MCF 10A (cell line): ENCODE data around the gene RABL6. TPM values are rescaled to one million over a fixed set of nuclear protein-coding genes. Genes with fewer than 3 reads are reported as not detected.
A peak's percentile ranks its signal among the peaks of the same experiment; 100 is the strongest.
"Not testable (repeated sequence)": the region's sequence is repeated elsewhere in the genome, so short reads cannot be mapped to it uniquely, and the experiment has no call there.

Experiments used
- BruUV-seq: library from RNA; stranded (reverse); fragments of 400-500 nt; replicated peaks from 2 replicates; lab custom pipeline; 2021; lab: Mats Ljungman, UMichigan
- CTCF ChIA-PET: fragments of 300-600 bp; sonication (Branson Sonifier 250); formaldehyde crosslinking; extraction: SDS; loops from one replicate; lab custom pipeline; 2021; ENCODE audit warnings: antibody characterized with exemption, inconsistent platforms; lab: Yijun Ruan, JAX
- POLR2A ChIA-PET: fragments of 300-600, 350-650 bp; sonication (Branson Sonifier 250); formaldehyde crosslinking; extraction: SDS; loops from one replicate; lab custom pipeline; 2020; ENCODE audit warnings: antibody characterized with exemption, inconsistent platforms; lab: Yijun Ruan, JAX
- DNase-seq: peaks from one replicate; pipeline ENCODE4 v3.0.0-alpha.2; 2018; ENCODE audit not compliant: unreplicated experiment
- H3K27ac Mint-ChIP-seq: one replicate; pipeline ENCODE4 v1.8.0; 2022; ENCODE audit warnings: mild to moderate bottlenecking, low read depth, mixed read lengths; ENCODE audit not compliant: unreplicated experiment
- H3K27me3 Mint-ChIP-seq: one replicate; pipeline ENCODE4 v1.8.0; 2022; ENCODE audit warnings: mixed read lengths; ENCODE audit not compliant: insufficient read depth, unreplicated experiment
- H3K36me3 Mint-ChIP-seq: one replicate; pipeline ENCODE4 v1.8.0; 2022; ENCODE audit warnings: mild to moderate bottlenecking, moderate library complexity, mixed read lengths; ENCODE audit not compliant: insufficient read depth, unreplicated experiment
- H3K4me1 Mint-ChIP-seq: one replicate; pipeline ENCODE4 v1.8.0; 2022; ENCODE audit warnings: mixed read lengths; ENCODE audit not compliant: insufficient read depth, unreplicated experiment
- H3K4me3 Mint-ChIP-seq: one replicate; pipeline ENCODE4 v1.8.0; 2022; ENCODE audit warnings: mild to moderate bottlenecking, moderate library complexity, mixed read lengths; ENCODE audit not compliant: unreplicated experiment
- H3K9me3 Mint-ChIP-seq: one replicate; pipeline ENCODE4 v1.8.0; 2022; ENCODE audit warnings: mixed read lengths; ENCODE audit not compliant: unreplicated experiment
- intact Hi-C: fragments of 100-400 bp; cut with micrococcal nuclease; formaldehyde crosslinking; loops from 2 replicates; pipeline ENCODE4 v1.14.1; 2022
- total RNA-seq: library from RNA; stranded (reverse); gene quantifications from 2 replicates; pipeline ENCODE4 v1.2.3, GENCODE V29; 2022
- TF ChIP-seq, protein P1 (sequence below): fragments of 200-600 bp; IDR thresholded peaks from one replicate; pipeline ENCODE4 v1.8.0; 2022; ENCODE audit warnings: antibody characterized with exemption, mild to moderate bottlenecking; ENCODE audit not compliant: unreplicated experiment

Gene RABL6
- total RNA-seq, 1 experiment from 2014 or later = 77.8 TPM

DNA sequence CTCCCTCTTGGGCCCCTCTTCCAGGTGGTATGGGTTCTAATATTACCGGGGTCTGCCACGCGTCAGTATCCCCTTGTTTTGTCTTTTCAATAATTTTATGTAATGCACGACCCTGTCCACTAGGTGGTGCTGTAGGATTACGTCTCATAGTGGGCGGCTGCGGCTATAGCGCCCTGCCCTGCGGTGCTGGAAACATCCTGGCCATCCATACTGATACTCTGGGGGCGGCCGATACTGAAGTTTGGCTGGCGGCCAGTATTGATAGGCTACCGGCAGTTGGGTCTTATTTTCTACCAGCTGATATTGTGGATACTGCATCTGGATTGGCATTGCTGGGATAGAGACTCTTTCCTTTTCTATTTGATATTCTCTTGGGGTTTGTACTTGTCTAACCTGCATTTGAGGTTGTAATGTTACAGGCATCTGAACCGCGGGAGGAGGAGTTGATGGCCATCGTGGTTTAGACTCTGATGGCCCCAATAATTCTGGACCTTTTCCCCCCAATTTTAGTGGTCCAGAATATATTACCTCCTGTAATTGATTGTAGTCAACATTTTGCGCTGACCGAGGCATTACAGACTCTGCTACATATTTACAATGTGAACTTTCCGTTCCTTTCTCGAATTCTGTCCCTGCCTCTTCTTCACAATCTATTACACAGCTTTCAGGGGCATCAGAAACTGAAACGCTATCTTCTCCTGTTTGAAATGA, 19.9 kb upstream of the RABL6 start:
- intact Hi-C loops = loop anchor here (1.0 kb wide), 1 partner anchor 247 kb away; no protein-coding TSS in a partner anchor
- H3K4me3 Mint-ChIP-seq = no peak overlapping the region
- ChIA-PET CTCF (interaction anchor here (0.6 to 3.5 kb wide), 19 partner anchors 10 to 1084 kb away, joined by 3 to 24 read pairs (median 3); partner anchors contain the start of gene SAPCD2), POLR2A (interaction anchor here (1.3 kb wide), 1 partner anchor 20 kb away, joined by 5 read pairs; the partner anchor contains the start of gene RABL6)
- TF ChIP-seq, protein P1, sequence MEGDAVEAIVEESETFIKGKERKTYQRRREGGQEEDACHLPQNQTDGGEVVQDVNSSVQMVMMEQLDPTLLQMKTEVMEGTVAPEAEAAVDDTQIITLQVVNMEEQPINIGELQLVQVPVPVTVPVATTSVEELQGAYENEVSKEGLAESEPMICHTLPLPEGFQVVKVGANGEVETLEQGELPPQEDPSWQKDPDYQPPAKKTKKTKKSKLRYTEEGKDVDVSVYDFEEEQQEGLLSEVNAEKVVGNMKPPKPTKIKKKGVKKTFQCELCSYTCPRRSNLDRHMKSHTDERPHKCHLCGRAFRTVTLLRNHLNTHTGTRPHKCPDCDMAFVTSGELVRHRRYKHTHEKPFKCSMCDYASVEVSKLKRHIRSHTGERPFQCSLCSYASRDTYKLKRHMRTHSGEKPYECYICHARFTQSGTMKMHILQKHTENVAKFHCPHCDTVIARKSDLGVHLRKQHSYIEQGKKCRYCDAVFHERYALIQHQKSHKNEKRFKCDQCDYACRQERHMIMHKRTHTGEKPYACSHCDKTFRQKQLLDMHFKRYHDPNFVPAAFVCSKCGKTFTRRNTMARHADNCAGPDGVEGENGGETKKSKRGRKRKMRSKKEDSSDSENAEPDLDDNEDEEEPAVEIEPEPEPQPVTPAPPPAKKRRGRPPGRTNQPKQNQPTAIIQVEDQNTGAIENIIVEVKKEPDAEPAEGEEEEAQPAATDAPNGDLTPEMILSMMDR = peak; percentile 90
- no peak overlapping the region for H3K27ac Mint-ChIP-seq
- H3K9me3 Mint-ChIP-seq = no peaks in the 10 kb centered on the region
- BruUV-seq = no TSS peak
- H3K4me1 Mint-ChIP-seq = peaks cover 5% of the 10 kb centered on the region
- DNase-seq = peak; percentile 66
- no peaks in the 10 kb centered on the region for H3K27me3 Mint-ChIP-seq
- peaks cover 8% of the 10 kb centered on the region for H3K36me3 Mint-ChIP-seq

DNA sequence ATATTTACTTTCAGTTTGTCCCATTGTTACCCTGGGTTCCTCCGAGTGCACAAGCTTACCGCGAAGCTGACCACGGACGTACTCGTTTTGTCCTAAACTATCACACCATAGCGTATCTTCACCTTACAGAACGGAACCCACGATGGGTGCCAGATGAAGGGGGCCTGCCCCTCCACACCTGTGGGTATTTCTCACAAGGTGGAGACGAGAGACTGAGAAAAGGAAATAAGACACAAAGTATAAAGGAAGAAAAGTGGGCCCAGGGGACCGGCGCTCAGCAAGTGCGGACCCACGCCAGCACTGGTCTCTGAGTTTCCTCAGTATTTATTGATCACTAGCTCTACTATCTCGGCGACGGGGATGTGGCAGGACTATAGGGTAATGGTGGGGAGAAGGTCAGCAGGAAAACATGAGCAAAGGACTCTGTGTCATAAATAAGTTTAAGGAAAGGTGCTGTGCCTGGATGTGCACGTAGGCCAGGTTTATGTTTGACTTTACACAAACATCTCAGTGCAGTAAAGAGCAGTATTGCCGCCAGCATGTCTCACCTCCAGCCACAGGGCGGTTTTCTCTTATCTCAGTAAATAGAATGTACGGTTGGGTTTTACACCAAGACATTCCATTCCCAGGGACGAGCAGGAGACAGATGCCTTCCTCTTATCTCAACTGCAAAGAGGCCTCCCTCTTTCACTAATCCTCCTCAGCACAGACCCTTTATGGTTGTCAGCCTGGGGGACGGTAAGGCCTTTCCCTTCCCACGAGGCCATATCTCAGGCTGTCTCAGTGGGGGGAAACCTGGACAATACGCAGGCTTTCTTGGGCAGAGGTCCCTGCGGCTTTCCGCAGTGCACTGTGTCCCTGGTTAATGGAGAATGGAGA, 18.9 kb upstream of the RABL6 start:
- intact Hi-C loops, H3K4me1 Mint-ChIP-seq, H3K27ac Mint-ChIP-seq, BruUV-seq, H3K4me3 Mint-ChIP-seq, H3K9me3 Mint-ChIP-seq, DNase-seq, H3K27me3 Mint-ChIP-seq: not testable (repeated sequence)
- ChIA-PET POLR2A (interaction anchor here (0.7 to 1.3 kb wide), 2 partner anchors 19 to 22 kb away, joined by 3 to 5 read pairs; partner anchors contain the start of gene RABL6), CTCF (interaction anchor here (0.6 to 3.5 kb wide), 6 partner anchors 14 to 270 kb away, joined by 3 to 24 read pairs (median 4); no protein-coding TSS in a partner anchor)
- H3K36me3 Mint-ChIP-seq = peaks cover 12% of the 10 kb centered on the region

GRCh38 chr9:136789523-136789937, 18.2 kb upstream of the RABL6 start:
- H3K4me3 Mint-ChIP-seq = no peak overlapping the region
- no TSS peak for BruUV-seq
- peaks cover 18% of the 10 kb centered on the region for H3K36me3 Mint-ChIP-seq
- no peak overlapping the region for H3K27ac Mint-ChIP-seq
- no peaks in the 10 kb centered on the region for H3K9me3 Mint-ChIP-seq
- ChIA-PET POLR2A (interaction anchor here (5.0 kb wide), 1 partner anchor 19 kb away, joined by 33 read pairs; the partner anchor contains the start of gene RABL6), CTCF (interaction anchor here (0.9 to 3.5 kb wide), 2 partner anchors 246 to 257 kb away, joined by 3 to 24 read pairs; no protein-coding TSS in a partner anchor)
- TF ChIP-seq, protein P1 = no peak
- intact Hi-C loops = no loop called here
- peaks cover 5% of the 10 kb centered on the region for H3K4me1 Mint-ChIP-seq
- H3K27me3 Mint-ChIP-seq = no peaks in the 10 kb centered on the region
- no peak for DNase-seq

GRCh38 chr9:136790640-136791515, 16.9 kb upstream of the RABL6 start, which contains the start of gene TMEM141:
Gene TMEM141, plus strand, starts transcription at chr9:136791344. Its CDS starts 27 bp downstream, at chr9:136791371.
- no peaks in the 10 kb centered on the region for H3K27me3 Mint-ChIP-seq
- no TSS peak for BruUV-seq
- ChIA-PET POLR2A (interaction anchor here (0.6 to 5.0 kb wide), 13 partner anchors 9 to 831 kb away, joined by 3 to 33 read pairs (median 4); partner anchors contain the start of genes CLIC3, EDF1, MAN1B1 and RABL6), CTCF (interaction anchor here (0.7 to 0.9 kb wide), 3 partner anchors 25 to 297 kb away, joined by 3 to 6 read pairs (median 5); no protein-coding TSS in a partner anchor)
- no peaks in the 10 kb centered on the region for H3K9me3 Mint-ChIP-seq
- peak within 1 kb of the TSS; percentile 81 for H3K4me3 Mint-ChIP-seq
- peaks cover 5% of the 10 kb centered on the region for H3K4me1 Mint-ChIP-seq
- peak within 1 kb of the TSS; percentile 94 for H3K27ac Mint-ChIP-seq
- peak; percentile 99 for DNase-seq
- TF ChIP-seq, protein P1 = no peak
- intact Hi-C loops = no loop called here
- H3K36me3 Mint-ChIP-seq = peaks cover 22% of the 10 kb centered on the region
